Body of pancreas (tissue), 4 donors: ENCODE measurements around the gene APBB1.

Experiments
- CTCF ChIP-seq, 7 experiments: fragments of 450-650 bp in 4 of 7; fragments of 200-600 bp in 3 of 7; sonication (generic) in 3 of 7; IDR thresholded peaks; one replicate each; pipeline ENCODE4 v1.5.1; 2016 to 2019; ENCODE audit warnings: antibody characterized with exemption in 7 of 7
- POLR2A ChIP-seq, 3 donors: fragments of 450-650 bp; IDR thresholded peaks; one replicate each; pipeline ENCODE4 v1.6.1; 2016; ENCODE audit warnings: antibody characterized with exemption in 3 of 3, mild to moderate bottlenecking in 2 of 3

DNA sequence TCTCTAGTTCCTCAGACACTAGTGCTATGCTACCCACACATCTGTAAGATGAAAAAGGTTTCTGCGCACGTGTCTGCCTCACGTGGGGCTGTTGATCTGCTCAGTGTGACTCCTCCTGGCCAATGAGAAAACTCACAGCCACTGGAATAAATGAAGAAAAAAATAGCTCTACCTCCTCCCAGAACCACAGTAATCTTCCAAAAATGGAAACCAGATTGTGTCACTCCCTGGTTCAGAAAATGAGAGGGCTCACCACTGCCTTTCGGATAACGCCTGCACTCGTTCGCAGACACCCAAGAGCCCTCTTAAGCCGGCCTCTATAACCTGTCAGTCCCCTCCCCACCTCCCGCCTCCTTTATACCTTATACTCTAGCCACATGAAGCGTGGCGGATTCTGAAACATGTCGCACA lies 5.1 kb downstream of the APBB1 start:
- TF ChIP-seq CTCF (IDR thresholded peaks at IDR 0.05): no peak
- no peak for TF ChIP-seq POLR2A (IDR thresholded peaks at IDR 0.05)
